Measurements from ENCODE around the gene PBLD. TPM values are rescaled to one million over a fixed set of nuclear protein-coding genes. Genes with fewer than 3 reads are reported as not detected.
A peak's percentile ranks its signal among the peaks of the same experiment; 100 is the strongest.

PBLD gene
- total RNA-seq, 1 donor from 2014 or later = 0.53 TPM

DNA sequence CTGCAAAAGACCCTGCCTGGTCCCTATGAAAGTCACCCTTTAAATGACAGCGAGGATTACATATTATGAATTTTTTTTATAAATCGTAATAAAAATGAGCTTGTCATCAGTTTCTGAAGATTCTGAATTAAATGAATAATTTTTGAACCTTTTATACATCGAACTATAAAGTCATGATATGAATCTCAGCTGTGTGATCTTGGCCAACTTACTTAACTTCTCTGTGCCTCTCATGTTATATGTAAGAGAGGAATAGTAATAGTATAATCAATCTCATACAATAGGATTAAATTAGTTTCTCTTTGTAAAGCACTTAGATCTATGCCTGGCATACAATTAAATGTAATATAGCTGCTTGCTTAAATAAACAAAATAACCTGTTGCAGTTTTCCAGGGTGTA lies 95.6 kb downstream of the PBLD start:
- TF ChIP-seq, protein P1, sequence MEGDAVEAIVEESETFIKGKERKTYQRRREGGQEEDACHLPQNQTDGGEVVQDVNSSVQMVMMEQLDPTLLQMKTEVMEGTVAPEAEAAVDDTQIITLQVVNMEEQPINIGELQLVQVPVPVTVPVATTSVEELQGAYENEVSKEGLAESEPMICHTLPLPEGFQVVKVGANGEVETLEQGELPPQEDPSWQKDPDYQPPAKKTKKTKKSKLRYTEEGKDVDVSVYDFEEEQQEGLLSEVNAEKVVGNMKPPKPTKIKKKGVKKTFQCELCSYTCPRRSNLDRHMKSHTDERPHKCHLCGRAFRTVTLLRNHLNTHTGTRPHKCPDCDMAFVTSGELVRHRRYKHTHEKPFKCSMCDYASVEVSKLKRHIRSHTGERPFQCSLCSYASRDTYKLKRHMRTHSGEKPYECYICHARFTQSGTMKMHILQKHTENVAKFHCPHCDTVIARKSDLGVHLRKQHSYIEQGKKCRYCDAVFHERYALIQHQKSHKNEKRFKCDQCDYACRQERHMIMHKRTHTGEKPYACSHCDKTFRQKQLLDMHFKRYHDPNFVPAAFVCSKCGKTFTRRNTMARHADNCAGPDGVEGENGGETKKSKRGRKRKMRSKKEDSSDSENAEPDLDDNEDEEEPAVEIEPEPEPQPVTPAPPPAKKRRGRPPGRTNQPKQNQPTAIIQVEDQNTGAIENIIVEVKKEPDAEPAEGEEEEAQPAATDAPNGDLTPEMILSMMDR (IDR thresholded peaks at IDR 0.05; ENCODE audit: insufficient read depth, low read length, severe bottlenecking) = no peak
- DNase-seq (ENCODE audit: low read depth) = no peak
- Histone ChIP-seq H3K27me3 (ENCODE audit: control insufficient read depth, insufficient read depth, low read length) (no peaks in the 10 kb centered on the region), H3K4me3 (ENCODE audit: low read depth, low read length) (no peak overlapping the region), H3K36me3 (ENCODE audit: control insufficient read depth, insufficient read depth, low read length) (no peaks in the 10 kb centered on the region)
- FAIRE-seq = no peak

DNA sequence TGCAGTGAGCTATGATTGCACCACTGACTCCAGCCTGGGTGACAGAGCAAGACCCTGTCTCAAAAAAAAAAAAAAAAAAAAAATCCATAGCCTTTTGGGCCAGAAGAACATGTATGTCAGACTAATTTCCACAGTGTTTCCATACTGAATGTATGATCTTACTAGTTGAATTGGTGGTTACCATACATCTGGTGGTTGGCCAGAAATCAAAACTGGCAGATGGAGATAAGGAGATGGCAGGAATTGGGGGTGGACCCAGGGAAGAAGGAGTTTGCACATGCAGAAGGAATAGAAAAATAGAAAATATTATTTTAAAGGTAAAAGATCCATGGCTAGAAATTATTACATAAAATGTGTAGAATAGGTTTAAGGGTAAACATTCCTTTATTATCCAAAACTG lies 97.1 kb downstream of the PBLD start:
- no peaks in the 10 kb centered on the region for H3K27me3 ChIP-seq (ENCODE audit: control insufficient read depth, insufficient read depth, low read length)
- no peaks in the 10 kb centered on the region for H3K36me3 ChIP-seq (ENCODE audit: control insufficient read depth, insufficient read depth, low read length)
- H3K4me3 ChIP-seq (ENCODE audit: low read depth, low read length) = no peak overlapping the region
- DNase-seq (ENCODE audit: low read depth) (no peak), FAIRE-seq (no peak)
- TF ChIP-seq, protein P1 (IDR thresholded peaks at IDR 0.05; ENCODE audit: insufficient read depth, low read length, severe bottlenecking) = no peak

GRCh38 chr10:68235111-68235510 lies 97.6 kb downstream of the PBLD start:
- no peaks in the 10 kb centered on the region for H3K27me3 ChIP-seq (ENCODE audit: control insufficient read depth, insufficient read depth, low read length)
- DNase-seq (ENCODE audit: low read depth) (peak; percentile 65), FAIRE-seq (no peak)
- H3K4me3 ChIP-seq (ENCODE audit: low read depth, low read length) = no peak overlapping the region
- no peaks in the 10 kb centered on the region for H3K36me3 ChIP-seq (ENCODE audit: control insufficient read depth, insufficient read depth, low read length)
- TF ChIP-seq, protein P1 (IDR thresholded peaks at IDR 0.05; ENCODE audit: insufficient read depth, low read length, severe bottlenecking) = no peak

DNA sequence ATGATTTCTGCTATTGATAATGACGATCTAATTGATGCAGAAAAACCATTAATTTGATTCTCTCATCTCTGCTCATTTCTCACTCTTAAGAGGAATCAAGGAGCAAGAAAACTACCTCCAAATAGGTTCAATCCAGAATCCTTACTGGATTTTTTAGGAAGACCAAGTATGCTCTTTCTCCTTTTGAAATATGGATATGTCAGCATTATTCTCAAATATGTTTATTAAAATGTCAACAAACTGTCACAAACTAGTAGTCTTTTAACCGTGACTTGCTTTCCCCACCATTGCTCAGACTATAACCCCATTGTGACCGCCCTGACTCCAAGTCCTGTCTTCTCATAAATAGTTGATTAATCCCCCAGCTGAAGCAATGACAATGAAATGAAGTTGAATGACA lies 99.7 kb downstream of the PBLD start:
- no peak for FAIRE-seq

More for the DNA sequence above, 99.7 kb downstream of the PBLD start:
- no peaks in the 10 kb centered on the region for H3K36me3 ChIP-seq (ENCODE audit: control insufficient read depth, insufficient read depth, low read length)
- H3K4me3 ChIP-seq (ENCODE audit: low read depth, low read length) = no peak overlapping the region
- TF ChIP-seq, protein P1 (IDR thresholded peaks at IDR 0.05; ENCODE audit: insufficient read depth, low read length, severe bottlenecking) = no peak
- no peak for DNase-seq (ENCODE audit: low read depth)
- H3K27me3 ChIP-seq (ENCODE audit: control insufficient read depth, insufficient read depth, low read length) = no peaks in the 10 kb centered on the region

Other genes starting within 250 kb of the PBLD start
- gene MYPN, start 223.4 kb downstream of the PBLD start, total RNA-seq = not detected in 2 replicates
- under 0.01 TPM in 1 of 2 replicates, not detected in the other for gene ATOH7, start 100.8 kb downstream of the PBLD start, total RNA-seq
- 18.4 and 38.4 TPM in 2 replicates for gene HNRNPH3, start 864 bp downstream of the PBLD start, total RNA-seq
- gene RUFY2, start 74.3 kb upstream of the PBLD start, total RNA-seq = 18.7 and 21.4 TPM in 2 replicates
- 1.9 and 3.4 TPM in 2 replicates for gene DNA2, start 139.0 kb upstream of the PBLD start, total RNA-seq
- 11.9 and 23.2 TPM in 2 replicates for gene SLC25A16, start 194.6 kb upstream of the PBLD start, total RNA-seq
- under 0.01 TPM in 2 replicates for gene TET1, start 227.4 kb upstream of the PBLD start, total RNA-seq